Measurements from ENCODE around the gene ZNF182. TPM values are rescaled to one million over a fixed set of nuclear protein-coding genes. Genes with fewer than 3 reads are reported as not detected.

The ZNF182 gene
- total RNA-seq, 1 experiment from 2014 or later: 3.8 TPM

Other genes starting within 250 kb of the ZNF182 start
- gene ZNF81, start 167.1 kb downstream of the ZNF182 start, total RNA-seq (2021): 2.0 and 3.7 TPM in 2 replicates
- not detected in 2 replicates for gene SPACA5, start 3.0 kb upstream of the ZNF182 start, total RNA-seq (2021)
- 2.3 and 3.0 TPM in 2 replicates for gene ZNF630, start 67.7 kb upstream of the ZNF182 start, total RNA-seq (2021)
- not detected in 2 replicates for gene SPACA5B, start 126.6 kb upstream of the ZNF182 start, total RNA-seq (2021)
- gene SSX5, start 192.8 kb upstream of the ZNF182 start, total RNA-seq (2021): not detected in 2 replicates

Data from PC-9 (cell line).